GM12875 (cell line): ENCODE results near the gene VEPH1.

Experiments
- H3K4me3 ChIP-seq: one replicate; pipeline ENCODE4 v1.5.1; 2011; ENCODE audit warnings: low read depth, low read length, control low read depth
- TF ChIP-seq, protein P1 (sequence below): IDR thresholded peaks from 2 replicates; pipeline ENCODE4 v1.5.1; 2011; ENCODE audit warnings: low read depth, mild to moderate bottlenecking, control low read depth, inconsistent platforms, low read length, moderate library complexity, borderline replicate concordance; ENCODE audit not compliant: insufficient read depth

The VEPH1 gene

GRCh38 chr3:157284688-157285087 lies 218.5 kb downstream of the VEPH1 start:
- TF ChIP-seq, protein P1, sequence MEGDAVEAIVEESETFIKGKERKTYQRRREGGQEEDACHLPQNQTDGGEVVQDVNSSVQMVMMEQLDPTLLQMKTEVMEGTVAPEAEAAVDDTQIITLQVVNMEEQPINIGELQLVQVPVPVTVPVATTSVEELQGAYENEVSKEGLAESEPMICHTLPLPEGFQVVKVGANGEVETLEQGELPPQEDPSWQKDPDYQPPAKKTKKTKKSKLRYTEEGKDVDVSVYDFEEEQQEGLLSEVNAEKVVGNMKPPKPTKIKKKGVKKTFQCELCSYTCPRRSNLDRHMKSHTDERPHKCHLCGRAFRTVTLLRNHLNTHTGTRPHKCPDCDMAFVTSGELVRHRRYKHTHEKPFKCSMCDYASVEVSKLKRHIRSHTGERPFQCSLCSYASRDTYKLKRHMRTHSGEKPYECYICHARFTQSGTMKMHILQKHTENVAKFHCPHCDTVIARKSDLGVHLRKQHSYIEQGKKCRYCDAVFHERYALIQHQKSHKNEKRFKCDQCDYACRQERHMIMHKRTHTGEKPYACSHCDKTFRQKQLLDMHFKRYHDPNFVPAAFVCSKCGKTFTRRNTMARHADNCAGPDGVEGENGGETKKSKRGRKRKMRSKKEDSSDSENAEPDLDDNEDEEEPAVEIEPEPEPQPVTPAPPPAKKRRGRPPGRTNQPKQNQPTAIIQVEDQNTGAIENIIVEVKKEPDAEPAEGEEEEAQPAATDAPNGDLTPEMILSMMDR: no peak

DNA sequence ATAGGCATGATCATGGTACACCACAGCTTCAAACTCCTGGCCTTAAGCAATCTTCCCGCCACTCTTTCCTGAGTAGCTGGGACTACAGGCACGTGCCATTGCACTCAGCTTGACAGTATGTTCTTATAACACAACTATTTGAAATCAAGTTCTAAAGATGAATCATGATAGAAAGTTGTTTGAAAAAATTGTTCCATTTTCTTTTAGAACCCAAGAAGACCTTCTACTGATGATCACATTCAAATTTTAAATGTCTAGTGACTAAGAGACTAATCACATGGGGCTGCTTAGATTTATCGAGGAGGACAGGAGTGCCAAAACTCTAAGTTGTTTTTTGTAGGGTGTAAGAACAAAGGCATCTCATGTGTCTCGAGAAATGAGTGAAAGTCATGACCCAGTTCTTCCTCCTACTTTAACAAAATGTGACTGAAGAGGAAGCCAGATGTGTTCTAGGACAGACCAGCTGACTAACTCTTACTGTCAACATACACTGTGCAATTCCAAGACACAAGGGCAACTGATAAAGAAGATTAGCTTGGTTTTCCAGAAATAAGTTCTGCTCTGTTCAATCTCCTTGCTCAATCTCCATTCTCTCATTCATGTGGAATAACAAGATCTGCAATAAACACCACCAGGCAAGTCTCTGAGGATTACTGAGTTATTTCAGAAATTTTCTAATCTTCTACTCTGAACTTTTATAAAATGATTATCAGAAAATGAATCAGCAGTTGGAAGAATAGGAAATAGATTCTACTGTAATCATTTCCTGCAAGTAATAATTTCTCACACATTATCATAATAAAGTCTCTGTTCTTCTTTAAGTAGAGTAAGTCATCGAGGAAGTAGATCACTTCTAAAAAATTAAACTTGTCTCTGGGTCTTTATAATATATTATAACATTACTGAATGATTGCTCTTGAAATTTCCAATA lies 220.7 kb downstream of the VEPH1 start:
- TF ChIP-seq, protein P1: no peak
- H3K4me3 ChIP-seq: no peak overlapping the region

More at GRCh38 chr3:157284688-157285087, 218.5 kb downstream of the VEPH1 start:
- no peak overlapping the region for H3K4me3 ChIP-seq

DNA sequence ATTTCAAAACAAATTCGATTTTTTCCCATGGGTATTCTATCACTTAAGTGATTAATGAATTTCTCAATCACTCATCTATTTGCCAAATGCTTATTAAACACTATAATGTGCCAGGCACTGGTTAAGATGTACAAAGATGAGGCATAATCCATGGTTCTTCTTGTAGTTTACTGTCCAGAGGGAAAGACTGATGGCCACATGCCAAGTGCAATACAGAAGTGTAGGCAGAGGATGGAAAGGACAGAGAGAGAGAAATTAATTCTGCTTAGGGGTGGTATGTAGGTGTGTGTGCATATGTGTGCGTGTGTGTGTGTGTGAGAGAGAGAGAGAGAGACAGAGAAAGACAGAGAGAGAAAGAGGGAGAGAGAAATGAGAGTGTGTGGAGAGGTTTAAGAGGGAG lies 222.4 kb downstream of the VEPH1 start:
- no peak overlapping the region for H3K4me3 ChIP-seq
- TF ChIP-seq, protein P1: no peak

DNA sequence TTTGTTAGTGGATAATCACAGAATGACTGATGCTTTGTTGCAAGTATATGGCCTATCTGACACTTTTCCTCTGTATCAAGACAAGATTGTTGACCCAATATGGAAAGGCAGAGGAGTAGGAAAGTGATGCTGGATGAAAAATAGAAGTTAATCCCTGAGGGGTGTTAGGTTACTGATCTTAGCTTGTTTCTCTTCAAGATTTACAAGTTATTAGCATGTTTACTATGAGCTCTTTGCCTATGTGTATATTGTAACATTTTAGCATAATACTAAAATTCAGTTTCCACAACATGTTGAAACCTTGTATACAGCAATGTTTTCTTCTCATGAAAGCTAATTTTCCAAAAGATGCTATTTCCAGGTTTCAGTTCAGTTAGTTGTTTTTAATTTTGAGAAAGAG lies 222.9 kb downstream of the VEPH1 start:
- no peak overlapping the region for H3K4me3 ChIP-seq
- TF ChIP-seq, protein P1: no peak

DNA sequence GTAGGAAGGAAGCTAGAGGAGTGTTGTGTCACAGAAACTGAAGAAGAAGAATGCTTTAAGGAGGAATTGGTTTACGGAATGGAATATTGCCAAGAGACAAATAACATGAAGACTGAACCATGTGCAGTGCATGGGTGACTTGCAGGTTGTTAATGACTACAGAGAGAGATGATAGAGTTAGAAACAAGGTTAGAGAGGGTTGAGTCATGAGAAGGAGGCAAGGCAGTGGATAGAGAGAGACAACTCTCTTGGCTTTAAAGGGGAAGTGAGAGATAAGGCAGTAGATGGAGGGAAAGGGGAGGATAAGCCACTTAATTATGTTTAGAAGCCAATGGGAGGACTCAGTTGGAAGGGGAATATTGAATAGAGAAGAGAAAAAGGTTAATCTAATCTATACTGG lies 224.0 kb downstream of the VEPH1 start:
- TF ChIP-seq, protein P1: no peak
- H3K4me3 ChIP-seq: no peak overlapping the region

DNA sequence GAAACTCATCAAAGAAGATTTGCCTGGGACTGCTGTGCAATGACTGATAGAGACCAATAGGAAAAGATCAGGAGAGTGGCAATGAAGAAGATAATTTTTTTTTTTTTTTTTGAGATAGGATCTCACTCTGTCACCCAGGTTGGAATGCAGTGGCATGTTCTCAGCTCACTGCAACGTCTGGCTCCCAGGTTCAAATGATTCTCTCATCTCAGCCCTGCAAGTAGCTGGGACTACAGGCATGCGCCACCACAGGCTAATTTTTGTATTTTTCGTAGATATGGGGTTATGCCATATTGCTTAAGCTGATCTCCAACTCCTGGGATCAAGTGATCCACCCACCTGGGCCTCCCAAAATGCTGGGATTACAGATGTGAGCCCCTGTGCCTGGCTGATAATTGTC lies 226.4 kb downstream of the VEPH1 start:
- TF ChIP-seq, protein P1: no peak
- no peak overlapping the region for H3K4me3 ChIP-seq

- H3K4me3 ChIP-seq: no peak overlapping the region
- TF ChIP-seq, protein P1: no peak
Observed at GRCh38 chr3:157275832-157276231, 227.4 kb downstream of the VEPH1 start.
